HS-5 (cell line): Measurements from ENCODE around the gene DLGAP4.
A peak's percentile ranks its signal among the peaks of the same experiment; 100 is the strongest.

Experiments used
- DNase-seq: peaks from one replicate; pipeline ENCODE4 v3.0.0-alpha.2; 2012; ENCODE audit warnings: low read depth

The DLGAP4 gene

DNA sequence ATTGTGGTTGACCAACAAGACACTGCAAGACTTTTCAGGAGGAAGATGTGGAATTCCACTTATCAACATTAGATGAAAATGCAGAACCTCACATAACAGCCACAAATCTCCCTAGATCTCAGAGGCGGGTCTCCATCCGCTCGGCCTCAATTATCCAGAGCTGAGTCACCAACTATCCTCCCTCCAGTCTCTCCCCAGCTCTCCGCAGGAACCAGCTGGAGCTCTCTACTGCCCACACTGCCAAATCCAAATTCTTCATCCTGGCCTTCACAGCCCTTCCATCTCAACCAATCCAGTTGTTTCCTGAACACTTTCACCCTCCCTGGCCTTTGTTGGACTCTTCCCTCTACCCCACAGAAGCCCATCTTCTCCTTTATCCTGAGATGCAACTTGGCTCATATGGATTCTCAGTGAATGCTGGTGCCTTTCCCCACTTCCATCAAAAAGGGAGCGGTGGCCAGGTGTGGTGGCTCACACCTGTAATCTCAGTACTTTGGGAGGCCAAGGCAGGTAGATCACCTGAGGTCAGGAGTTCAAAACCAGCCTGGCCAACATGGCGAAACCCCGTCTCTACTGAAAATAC is 263.8 kb downstream of the DLGAP4 start:
- DNase-seq: no peak

DNA sequence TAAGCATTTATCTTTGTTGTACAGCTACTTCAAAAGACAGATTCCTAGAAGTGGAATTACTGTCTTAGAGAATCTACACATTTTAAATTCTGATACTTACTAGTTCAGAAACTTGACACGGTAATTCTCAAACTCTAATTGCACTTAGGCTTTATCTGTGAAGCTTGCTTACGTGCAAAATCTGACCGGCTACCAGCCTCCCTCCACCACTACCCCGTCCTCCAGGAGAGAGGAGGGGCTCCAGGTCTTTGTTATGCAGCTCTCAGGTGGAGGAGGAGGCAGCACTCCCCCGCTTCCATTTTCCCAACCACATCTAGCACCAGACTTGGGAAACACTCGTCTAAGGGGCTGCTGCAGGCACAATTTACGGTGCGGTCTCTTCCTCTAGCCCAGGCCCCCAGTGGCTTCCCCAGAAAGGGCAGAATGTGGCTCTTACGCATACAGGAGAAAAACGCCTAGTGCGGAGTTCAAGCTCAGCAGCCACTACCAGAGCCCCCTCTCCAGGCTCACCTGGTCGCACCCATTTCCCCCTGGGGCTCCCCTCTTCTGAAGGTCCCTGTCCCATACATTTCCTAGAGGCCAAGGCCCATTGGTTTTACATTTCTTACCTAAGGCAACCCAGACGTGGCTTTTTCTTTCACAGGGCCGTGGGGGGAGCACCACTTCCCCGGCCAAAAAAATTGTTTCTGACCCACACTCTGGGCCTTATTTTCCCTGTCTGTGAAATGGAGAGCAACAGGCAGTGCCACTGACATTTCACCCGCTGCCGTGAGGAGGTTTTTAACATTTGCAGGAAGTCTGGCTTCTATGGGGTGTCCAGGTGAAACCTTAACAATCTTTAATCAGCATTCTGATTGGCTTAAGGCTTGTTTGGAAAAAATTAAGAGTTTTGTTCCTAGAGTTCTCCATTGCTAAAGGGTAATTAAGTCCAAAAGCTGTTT is 265.7 kb downstream of the DLGAP4 start:
- no peak for DNase-seq

DNA sequence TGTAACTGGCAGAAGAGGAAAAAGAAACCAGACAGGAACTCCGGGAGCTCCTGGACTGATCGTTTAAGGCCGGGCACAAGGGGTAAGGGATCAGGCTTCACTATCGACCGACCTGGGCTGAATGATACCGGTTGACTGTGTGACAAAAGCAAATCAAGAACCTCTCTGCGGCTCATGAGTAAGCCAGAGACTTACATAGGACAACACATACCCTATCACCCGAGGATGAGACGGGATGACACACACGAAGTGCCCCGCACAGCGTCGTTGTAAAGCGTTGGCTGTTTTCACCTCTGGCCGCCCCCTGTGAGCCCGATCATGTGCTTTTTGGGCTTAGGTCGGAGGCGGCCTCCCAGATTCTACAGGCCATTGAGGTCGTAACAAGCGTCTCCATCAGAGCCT is 266.6 kb downstream of the DLGAP4 start:
- no peak for DNase-seq

DNA sequence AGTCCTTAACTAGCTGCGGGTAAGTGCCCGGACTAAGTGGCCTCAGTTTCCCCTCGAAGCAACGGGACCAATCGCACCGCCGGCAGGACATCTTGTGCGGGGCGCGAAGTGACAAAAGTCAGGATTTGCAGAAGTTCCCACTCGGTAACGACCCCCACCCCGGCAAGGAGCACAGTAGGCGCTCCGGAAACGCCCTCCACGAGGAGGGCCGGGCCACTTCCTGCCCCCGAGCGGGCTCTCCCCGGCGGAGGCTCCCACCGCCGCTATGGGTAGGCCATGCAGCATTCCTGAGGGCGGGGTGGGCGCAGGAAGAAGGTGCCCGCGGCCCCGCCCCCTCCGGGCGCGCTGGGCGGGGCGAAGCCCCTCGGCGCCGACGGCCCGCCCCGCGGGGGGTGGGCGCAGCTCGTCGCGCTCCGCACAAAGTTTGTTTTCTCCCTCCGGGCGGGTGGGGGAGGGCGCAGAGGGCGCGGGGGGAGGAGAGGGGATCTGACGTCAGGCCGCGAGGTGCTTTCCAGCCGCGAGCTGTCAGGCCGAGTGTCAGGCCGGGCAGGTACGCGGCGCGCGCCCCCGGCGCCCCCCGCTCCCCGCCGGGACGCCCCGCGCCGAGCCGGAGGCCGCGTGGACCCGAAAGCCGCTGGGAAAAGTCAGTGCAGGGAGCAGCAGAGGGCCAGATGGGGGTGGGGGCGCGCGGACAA is 267.1 kb downstream of the DLGAP4 start, which contains the start of gene TGIF2:
Gene TGIF2, plus strand, starts transcription at position 495 of the 695 bp plus-strand sequence. CDS start 5,178 bp downstream, outside the sequence.
- DNase-seq: peak; percentile 42

DNA sequence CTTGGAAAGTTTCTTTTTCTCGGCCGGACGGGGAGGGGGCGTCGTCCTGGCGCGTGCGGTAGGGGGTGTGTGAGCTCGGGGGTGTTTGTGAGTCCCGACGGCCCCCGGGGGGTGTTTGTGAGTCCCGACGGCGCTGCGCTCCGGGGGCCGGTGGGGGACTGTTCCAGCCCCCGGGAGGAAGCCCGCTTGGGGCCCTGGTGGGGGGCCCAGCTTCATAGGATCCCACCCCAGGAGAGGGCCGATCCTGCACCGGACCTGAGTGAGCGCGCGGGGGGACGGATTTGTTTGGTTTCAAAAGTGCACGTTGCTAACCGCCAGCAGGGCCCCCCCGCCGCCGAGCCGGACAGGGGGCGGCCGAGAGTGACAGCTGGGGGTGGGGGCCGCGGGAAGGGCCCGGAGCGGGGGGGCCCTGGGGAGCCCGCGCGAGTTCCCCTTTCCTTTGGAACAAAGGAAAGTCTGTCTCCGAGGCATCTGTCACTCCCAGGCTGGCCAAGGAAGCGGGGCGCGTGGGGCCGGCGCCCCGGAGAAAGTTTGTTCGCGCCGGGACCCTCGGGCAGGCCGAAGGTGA is 267.7 kb downstream of the DLGAP4 start:
- DNase-seq: no peak

DNA sequence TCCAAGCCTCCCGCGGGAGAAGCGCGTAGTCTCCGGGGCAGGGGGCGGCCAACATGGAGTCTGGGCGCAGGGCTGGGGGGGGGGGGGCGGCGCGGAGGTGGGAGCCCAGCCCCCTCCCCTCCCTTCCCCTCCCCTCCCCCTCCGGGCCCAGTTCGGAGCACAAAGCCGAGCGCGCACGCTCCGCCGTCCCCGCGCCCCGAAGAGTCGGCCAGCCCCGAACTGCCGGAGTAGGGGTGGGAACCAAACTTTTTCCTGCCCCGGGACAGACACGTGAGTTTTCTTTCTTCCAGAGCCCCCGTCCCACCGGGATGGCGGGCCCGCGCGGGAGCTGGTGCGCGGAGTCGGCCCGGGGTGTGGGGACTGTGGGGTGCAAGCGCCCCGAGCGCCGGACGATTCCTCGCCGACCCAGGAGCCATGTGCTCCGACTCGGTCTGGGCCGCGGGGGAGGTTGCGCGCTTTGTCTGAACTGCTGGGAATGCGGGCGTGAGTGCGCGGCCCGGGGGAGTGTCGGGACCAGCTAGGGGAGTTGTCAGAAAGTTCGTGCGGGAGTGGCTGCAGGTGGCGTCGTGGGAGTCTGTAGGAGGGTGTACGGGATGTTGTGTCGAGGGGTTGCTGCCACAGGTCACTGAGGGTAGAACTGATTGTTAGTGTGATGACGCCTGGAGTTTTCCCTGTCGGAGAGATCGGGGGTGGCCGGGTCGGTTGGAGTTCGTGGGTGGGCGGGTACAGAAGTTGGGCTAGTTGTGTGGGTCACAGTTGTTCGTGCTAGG is 268.4 kb downstream of the DLGAP4 start:
- DNase-seq: no peak

DNA sequence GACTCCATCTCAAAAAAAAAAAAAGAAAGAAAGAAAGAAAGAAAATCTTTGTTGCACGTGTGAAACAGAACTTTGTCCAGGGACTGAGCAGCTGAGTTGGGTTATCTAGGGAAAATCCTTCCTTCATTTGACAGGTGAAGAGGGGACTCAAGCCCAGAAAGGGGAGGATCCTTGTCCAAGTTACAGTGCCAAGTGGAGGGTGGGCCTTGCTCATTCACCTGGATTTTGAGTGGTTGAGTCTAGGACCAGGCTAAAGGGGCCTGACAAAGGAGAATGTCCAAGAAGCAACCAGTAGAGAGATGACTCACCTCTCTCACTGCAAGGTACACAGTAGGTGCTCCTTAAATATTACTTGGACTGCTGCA is 269.9 kb downstream of the DLGAP4 start:
- DNase-seq: no peak
